HG03045 (cell line): ENCODE results near the gene NIT1.

Source experiments
- ATAC-seq: cut with Tn5 transposase; IDR thresholded peaks from one replicate; pipeline ENCODE4 v1.9.1; 2021; ENCODE audit warnings: mild to moderate bottlenecking, moderate library complexity; ENCODE audit not compliant: unreplicated experiment

Gene NIT1, protein sequence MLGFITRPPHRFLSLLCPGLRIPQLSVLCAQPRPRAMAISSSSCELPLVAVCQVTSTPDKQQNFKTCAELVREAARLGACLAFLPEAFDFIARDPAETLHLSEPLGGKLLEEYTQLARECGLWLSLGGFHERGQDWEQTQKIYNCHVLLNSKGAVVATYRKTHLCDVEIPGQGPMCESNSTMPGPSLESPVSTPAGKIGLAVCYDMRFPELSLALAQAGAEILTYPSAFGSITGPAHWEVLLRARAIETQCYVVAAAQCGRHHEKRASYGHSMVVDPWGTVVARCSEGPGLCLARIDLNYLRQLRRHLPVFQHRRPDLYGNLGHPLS

DNA sequence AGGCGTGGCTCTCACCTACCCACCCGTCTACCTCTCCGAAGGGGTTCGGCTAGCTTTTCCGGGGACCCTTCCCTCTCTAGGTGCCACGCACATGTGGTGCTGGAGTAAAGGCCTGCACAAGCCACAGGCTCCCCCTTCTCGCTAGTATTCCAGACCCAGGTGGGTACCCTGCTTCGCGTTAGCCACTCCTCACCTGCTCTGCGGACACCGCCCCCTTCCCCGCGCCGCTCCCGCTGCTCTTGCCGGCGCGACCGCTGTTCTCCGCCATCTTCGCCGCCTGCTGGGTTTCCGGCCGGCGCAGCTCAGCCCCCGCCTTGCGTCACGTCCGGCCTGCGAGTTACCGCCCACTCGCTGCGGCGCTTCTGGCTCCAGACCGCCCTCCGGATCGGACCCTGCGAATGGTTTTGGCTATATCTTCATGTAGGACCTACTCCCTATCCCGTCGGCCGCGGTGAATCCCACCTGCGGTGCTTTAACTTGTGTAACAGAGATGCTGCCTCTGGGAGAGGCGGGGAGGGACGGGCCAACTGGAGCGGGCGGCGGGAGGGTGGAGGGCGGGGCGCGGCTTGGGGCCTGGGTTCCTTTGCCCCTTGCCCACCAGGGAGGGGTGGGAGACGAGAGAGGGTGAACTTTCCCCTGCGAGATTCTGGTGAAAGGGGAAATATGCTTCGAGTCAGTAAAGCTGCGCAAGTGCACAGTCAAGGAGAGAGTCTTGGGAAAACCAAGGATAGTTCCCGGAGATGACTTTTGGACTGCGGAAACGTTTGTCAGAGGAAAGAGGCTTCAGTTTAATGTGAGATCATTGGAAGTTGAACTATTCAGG lies at the start of gene NIT1, which contains the start of gene PFDN2:
NIT1 (plus strand) TSS at position 347 of the 823 bp plus-strand sequence; CDS start at position 419, 72 bp downstream.
PFDN2 (minus strand) TSS at position 279 of the 823 bp plus-strand sequence; CDS start at position 268, 11 bp downstream.
- peak; percentile 89 for ATAC-seq

DNA sequence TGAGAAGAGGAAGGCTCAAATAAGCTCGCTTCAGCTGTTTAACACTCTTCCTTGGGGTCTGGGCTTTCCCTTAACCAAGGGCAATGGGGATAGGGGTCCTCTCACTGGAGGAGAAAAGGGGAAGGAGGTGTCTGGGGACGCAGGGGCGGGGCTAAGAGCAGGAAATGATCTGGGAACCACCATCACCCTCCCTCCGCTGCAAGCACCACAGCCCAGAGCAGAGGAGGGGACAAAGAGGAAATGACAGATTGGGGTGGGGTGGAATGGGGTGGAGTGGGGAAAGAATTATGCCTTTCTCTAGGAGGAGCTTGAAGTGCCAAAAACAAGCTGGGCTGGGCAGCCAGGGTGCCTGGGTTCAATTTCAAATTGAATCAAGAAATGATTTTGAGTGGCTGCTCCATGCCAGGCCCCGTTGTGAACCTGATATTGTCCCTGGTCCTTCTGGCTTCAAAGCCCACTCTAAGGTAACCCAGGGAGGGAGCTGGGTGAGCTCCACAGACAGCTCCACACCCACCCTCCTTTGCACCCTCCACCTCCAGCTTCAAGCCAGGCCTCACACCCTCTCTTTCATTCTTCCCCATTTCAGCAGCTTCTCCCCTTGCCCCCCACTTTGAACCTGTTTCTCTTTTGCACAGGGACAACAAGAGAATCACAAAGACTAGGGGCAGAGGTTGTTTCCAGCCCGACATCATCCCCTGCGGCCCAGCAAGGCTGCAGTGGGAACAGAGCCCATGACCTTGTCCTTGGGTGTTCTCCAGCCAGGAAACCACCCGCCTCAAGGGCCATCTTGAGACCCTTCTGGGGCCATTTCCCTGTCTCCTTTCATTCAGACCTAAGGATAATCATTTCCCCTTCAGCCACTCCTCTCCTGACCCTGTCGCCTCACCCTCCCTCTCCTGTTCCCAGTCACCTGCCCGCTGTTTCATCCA lies 49.3 kb upstream of the NIT1 start:
- peak; percentile 52 for ATAC-seq

DNA sequence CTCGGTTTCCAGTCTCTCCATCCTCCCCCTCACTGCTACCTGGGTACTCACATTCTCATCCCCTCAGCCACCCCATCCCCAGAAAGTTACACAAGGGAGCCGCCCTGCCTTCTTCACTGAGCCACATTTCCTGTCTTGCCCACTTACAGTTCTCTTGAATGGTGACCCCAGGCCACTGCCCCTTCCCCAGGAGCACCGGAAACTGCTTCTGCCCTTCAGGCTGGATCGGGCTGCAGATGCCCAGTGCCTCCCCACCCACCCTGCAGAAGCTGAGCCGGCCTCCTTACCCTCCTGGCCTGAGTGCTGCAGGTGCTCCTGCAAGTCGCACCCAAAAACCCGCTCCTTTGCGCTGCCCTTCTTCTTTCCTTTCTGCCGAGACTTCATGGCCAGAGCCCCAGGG lies 48.7 kb upstream of the NIT1 start:
- ATAC-seq = peak; percentile 13

DNA sequence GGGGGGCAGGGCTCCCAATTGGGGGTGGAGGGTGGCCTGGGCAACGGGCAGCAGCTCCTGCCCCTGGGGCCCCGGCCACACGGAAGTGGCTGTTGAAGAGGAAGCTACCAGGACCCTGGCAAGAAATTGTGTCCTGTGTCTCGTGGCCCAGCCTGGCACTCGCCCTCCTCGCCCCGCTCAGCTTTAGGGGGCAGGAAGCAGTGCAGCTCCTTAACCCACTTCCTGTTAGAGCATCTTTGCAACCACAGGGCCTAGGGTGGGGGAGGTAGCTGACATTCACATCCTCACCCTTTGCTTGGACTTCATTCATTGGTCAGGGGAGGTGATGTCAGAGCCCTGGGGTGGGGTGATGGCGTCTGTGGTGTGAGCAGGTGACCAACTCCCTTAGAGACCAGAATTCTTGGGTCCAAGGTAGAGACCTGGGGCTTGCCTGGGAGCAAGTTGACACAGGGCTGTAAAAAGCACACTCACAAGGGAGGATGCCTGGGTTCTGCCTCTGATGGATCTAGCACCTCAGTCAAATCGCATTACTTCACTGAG lies 48.1 kb upstream of the NIT1 start, which contains the start of gene ARHGAP30:
ARHGAP30 (minus strand) TSS at position 161 of the 540 bp plus-strand sequence. CDS start 267 bp downstream, outside the sequence.
- ATAC-seq = peak; percentile 84

DNA sequence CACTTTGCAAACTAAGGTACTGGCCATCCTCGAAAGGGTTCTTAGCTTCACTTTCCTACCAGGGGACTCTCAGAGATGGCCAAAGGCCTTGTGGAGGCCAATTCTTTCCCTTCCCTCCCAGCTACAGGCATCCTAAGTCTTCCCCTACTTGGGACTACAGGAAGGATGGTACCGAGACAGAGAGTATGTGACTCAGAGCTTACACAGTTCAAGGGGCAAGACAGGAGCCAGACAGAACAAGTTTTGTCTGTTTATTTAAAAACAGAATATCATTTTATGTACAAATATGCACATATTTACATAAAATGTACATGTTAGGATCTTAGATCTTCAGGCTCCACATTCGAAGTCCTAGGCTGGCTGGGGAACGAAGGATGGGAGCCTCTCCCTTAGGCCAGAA lies 47.1 kb upstream of the NIT1 start:
- no peak for ATAC-seq

DNA sequence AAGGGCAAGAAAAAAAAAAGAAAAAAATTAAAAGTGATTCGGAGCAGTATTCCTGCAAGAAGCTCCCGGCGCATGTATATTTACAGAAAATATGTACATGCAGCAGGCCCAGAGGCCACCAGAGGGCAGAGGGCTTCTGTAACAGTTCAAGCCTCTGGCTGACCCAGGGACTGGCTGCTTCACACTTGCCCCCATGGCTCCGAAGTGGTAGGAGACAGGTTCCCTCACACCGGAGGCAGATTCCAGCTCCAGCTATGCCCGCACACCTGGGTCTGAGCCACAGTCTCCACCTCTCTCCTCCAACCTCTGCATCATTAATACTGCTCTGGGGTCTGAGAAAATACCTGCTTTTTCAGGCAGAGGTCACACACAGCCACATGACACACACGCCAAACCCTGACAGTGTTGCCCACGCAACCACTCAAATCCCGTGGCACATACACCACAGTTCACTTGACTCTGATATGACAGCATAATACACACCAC lies 46.0 kb upstream of the NIT1 start:
- ATAC-seq = no peak

DNA sequence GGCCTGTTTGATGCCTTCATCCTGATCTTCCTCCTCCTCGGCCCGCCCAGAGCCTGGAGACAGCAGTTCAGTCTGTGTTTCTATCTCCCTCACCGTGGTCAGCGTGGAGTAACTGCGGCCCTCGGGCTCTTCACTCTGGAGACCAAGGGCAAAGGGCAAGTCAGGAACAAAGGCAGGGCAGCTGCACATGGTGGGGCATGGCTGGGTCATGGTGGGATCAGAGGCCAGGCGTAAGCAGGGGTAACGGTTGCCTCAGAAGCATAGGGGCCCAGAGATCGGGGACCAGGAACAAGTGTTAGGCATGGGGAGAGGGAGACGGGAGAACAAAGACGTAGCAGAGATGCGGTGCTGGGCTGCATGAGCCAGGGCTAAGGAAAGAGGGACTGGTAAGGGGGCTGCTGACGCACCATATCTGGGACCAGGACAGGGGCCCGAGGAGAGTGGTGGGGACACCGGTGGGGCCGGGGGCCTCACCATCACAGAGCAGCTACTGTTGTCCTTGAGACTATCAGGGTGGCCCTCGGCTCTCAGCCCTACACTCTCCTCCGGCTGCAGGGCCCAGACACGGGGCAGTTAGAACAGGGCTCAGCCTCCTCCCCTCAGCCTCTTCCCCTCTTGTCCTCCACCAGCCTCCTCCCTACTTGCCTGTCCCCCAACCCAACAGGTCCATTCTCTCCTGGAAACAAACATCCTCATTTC lies 45.0 kb upstream of the NIT1 start:
- no peak for ATAC-seq

DNA sequence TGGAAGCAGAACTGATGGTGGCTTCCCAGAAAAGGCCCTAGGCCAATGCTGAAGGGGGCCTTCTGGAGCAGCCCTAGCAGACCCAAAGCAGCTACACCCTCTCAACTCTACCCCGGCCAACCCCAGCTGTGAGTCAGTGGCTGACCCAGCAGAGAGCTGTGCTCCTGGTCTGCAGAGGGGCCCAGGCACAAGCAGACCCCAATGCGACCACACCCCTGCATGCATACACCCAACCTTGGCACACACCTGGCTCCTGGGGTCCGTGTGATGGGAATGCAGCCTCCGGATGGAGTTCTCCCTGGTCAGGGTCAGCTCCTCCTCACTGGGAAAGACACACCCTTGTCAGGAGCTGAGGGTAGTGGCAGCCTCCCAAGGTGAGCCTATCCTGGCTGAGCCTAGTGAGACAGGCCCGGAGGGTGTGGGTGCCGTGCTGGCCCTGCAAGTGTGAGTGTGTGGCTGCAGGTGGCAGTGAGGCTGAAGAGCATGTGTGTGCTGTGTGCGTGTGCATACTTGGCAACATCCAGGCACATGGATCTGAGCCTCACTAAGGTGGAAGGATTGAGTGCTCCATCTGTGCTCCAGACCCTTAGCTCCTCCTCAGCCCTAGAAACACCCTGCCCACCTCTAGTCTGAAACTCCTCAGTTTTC lies 44.3 kb upstream of the NIT1 start:
- no peak for ATAC-seq

DNA sequence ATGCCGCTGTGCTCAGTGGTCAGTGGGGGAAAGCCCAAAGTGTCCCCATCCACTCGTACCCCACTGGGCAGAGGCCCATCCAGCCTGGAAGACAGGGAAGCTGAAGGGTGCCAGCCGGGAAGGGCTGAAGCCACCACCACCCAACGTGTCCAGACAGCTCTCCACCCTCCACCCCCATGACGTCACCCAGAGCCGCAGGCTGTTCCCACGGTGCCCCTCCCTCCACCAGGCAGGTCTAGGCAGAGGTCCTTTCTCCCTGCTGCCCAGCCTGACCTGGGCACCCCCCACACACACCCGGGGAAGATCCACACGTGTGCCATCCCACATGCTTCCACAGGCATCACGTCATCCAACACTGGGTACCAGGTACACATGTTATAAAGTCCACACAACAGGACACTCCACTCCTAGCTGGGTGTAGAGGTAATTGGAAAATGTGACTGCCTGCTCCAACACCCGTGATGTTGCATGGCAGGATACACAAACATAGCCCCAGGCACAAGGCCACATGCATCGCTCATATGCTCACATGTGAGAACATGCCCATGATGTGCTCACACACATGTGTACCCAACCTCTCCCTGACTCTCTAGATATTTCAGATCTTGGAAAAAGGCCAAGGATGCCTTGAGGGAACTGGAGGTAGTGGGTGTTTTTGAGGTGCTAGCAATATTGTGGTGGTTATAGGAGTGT lies 43.1 kb upstream of the NIT1 start:
- ATAC-seq = no peak

DNA sequence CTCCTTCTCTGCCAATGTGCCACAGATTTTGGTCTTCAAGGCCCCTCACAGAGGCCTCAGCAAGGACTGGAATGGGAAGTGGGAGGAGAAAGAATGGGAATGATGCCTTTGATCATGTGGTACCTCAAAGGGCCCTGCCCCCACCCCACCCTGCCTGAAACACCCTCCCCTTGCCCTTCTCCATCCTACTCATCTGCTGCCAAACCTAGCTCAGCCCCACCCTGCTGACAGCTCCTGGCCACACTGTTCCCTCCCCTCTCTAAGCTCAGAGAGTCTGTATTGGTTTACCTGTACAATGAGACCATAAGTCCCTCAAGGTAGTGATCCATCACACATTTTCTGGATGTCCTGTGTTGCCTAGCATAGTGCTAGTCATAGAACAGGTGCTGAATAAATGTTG lies 41.5 kb upstream of the NIT1 start:
- ATAC-seq = no peak

DNA sequence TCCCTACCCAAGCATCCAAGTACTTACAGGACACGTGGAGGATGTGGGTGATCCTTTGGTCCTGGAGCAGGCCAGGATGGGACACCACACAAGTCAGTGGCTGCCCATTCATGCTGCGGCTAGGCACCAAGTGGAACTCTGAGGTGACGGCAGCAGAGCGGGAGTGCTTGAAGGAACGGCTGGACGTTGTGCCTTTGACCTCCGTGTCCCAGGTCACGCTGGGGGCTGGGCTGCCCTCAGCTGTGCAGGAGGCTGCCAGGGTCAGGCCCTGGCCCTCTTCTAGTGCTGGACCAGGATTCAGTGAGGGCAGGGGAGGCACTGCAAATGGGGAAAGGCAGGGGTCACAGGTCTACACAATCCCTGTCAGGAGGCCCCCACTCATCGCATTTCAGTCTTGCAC lies 40.5 kb upstream of the NIT1 start:
- no peak for ATAC-seq

DNA sequence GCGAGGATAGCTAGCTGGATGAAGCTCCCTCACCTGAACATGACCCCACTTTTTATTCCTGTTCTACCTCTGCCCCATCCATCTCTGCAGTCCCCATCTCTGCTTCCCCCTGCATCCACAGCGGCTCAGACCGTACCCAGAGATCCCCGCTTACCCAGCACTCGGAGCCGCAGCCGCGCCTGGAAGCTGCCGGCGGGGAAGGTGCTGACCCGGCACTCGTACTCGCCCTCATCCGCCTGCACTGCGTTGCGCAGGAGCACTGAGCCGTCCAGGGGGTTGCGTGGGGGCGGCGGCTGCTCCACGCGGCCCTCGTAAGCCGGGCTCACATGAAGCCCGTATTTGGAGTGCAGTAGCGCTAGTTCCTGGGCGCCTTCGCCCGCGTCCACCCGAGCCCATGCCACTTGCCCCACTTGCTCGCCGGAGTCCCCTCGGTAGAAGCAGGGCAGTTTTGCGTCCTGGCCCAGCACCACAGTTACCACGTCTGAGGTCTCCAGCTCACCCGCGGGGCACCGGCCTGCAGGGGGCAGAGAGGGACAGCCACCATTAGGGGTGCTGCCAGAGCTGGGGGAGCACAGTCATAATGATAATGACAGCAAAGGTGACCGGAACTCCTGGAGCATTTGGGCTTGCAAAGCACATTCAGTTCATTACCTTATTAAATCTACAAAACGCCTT lies 38.3 kb upstream of the NIT1 start:
- no peak for ATAC-seq

DNA sequence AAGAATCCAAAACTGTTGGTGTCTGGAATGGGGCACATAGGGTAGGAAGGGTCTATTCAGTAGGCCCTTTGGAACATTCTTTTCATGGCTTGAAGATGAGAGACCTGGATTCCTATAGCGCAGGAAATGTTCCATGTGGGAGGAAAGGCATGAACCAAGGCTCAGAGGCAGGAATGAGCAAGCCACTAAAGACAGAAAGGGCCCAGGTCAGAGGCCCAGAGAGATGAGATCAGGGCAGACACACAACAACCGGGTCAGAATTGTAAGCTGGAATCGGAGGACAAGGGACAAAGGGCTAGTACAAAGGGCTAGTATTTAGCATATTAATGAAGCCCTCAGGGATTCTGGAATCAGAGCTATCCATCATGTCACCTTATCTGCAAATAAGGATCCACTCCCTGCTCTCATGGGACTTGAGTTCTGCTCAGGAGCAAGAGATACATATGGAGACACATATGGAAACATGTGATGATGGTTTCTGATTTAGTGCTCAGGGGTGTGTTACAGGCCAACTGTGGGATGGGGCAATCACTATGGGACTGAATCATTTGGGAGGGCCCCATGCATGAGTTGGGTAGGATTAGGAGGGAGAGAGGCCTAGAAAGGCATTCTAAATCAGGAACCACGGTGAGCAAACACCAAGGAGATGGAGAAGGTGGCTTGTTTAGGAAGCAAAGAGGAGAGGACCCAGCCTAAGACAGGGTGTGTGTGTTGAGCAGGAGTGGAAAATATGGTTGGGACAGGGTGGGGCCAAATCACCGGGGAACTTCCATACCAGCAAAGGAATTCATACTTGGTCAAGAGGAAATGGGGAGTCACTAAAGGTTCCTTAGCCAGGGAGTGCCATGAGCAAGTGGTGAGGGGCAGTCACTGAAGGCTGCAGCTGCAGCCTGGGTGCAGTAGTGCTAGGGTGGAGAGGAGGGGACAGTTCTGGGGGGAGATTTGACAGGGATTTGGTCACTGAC lies 37.2 kb upstream of the NIT1 start:
- no peak for ATAC-seq

DNA sequence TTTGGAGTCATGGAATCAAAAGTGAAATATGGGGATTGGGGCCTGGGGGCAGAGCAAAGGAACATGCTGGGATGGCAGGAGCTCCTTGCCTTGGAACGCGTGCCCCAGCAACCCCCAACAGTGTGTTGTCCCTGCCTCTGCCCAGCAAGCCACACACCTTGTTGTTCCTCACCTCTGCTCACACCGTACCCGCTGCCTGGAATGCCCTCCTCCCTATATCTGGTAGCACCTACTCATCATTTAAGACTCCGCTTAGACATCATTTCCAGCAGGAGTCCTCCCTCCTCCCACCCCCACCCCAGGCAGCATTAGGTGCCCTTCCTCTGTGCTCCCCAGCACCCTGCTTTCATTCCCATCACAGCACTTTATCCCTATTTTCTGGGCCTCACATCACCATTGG lies 36.4 kb upstream of the NIT1 start:
- no peak for ATAC-seq

DNA sequence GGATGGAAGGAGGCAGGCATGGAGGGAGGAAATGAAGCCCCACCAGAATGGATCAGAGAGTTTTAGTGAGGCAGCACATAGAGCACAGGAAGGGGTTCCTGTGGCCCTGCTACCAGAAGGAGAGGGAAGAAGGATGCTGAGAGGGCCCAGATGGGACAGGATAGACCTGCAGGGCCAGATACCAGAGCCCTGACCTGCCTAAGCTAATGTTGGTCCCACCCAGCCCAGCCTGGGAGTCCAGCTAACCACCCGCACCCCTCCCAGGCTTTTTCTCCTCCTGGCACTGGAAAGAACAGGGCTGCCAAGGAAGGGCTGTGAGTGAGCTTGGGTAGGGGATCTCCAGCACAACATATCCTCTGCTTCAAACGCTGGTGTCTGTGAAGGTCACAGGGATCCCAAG lies 35.4 kb upstream of the NIT1 start:
- ATAC-seq = no peak

DNA sequence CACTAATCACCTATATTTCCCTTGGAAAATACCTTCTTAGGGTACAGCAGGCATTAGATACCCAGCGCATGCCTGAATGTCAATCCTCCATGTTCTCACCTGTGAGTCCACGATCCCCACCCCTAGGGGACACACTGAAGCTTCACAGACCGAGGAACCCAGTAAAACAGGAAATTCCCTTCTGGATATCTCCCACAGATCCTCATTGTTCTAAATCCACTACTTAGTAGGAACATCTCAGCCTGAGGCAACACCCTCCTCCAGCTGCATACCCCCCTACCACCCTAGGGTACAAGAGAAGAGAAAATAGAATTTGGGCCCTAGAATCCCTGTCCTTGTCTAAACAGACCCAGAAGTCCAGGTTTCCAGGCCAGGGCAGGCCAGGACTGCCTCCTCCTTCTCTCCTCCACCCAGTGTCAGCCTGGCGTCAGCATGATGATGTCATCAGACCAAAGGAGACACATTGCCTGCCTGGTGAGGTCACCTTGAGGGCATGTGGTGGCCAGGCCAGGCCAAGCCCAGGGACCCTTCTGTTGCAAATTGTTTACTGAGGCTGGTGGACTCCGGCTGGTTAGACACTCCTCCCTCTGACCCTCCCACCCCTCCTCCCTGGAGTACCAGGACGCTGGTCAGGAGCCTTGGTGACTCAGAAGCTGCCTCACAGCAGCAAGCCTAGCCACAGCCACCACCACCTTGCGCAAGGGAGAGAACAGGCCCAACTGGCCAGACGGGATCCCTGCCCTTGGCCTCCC lies 34.7 kb upstream of the NIT1 start:
- no peak for ATAC-seq
